Ovary (tissue), 9 donors: ENCODE data around the gene ATXN7. TPM values are rescaled to one million over a fixed set of nuclear protein-coding genes. Genes with fewer than 3 reads are reported as not detected.
A peak's percentile ranks its signal among the peaks of the same experiment; 100 is the strongest.

Source experiments
- DNase-seq, 5 donors: peaks; one replicate each; pipeline ENCODE4 v3.0.0-alpha.2; 2019 to 2020
- H3K27ac ChIP-seq, 2 donors: fragments of 200-600 bp; one replicate each; pipeline versions ENCODE4 v1.5.1 to v1.8.0; 2019 to 2022
- H3K27me3 ChIP-seq: fragments of 200-600 bp; one replicate; pipeline ENCODE4 v1.8.0; 2022
- H3K36me3 ChIP-seq: fragments of 200-600 bp; sonication (generic); one replicate; pipeline ENCODE4 v1.5.1; 2019
- H3K4me1 ChIP-seq: one replicate; pipeline ENCODE4 v1.8.1; 2013; ENCODE audit warnings: mild to moderate bottlenecking, moderate library complexity; ENCODE audit not compliant: insufficient read depth
- H3K4me3 ChIP-seq: fragments of 200-600 bp; sonication (generic); one replicate; pipeline ENCODE4 v1.5.1; 2017
- H3K9me3 ChIP-seq, 2 donors: fragments of 200-600 bp in 1 of 2; sonication (generic) in 1 of 2; one replicate each; pipeline versions ENCODE4 v1.5.1 to v1.8.1; 2013 to 2019; ENCODE audit warnings: mild to moderate bottlenecking in 1 of 2, moderate library complexity in 1 of 2
- CTCF ChIP-seq, 3 donors: fragments of 450-650 bp in 2 of 3; fragments of 200-600 bp in 1 of 3; IDR thresholded peaks; one replicate each; pipeline versions ENCODE4 v1.5.1 to v1.8.0; 2016 to 2022; ENCODE audit warnings: antibody characterized with exemption in 3 of 3, mild to moderate bottlenecking in 1 of 3
- EP300 ChIP-seq: sonication (generic); formaldehyde crosslinking; IDR thresholded peaks from one replicate; pipeline ENCODE4 v1.6.1; 2017; ENCODE audit warnings: antibody characterized with exemption
- POLR2A ChIP-seq: fragments of 450-650 bp; IDR thresholded peaks from one replicate; pipeline ENCODE4 v1.6.1; 2017; ENCODE audit warnings: antibody characterized with exemption, mild to moderate bottlenecking, moderate library complexity
- WGBS, 3 donors: extraction: QIAGEN DNeasy Blood & Tissue Kit in 1 of 3; methylation state at CpG; one replicate each; pipeline versions ENCODE4 v1.1.5 to v1.1.7; 2013 to 2017; 5-methylcytosine and 5-hydroxymethylcytosine counted together
- intact Hi-C, 4 donors: fragments of 100-400 bp; cut with DNase I; formaldehyde crosslinking; loops; one replicate each; pipeline versions ENCODE4 v1.11.0 to v1.15.1; 2022 to 2023
- polyA plus RNA-seq, 2 donors: library from polyadenylated mRNA; stranded (reverse); fragments of 200-250 nt in 1 of 2; fragments of 350-450 nt in 1 of 2; fragmentation: Illumina TruSeq in 1 of 2; extraction: RNeasy Lipid Tissue Mini Kit (QIAGEN cat#74804) in 1 of 2; gene quantifications; one replicate each; pipeline ENCODE4 v1.2.3, GENCODE V29; 2013 to 2014
- total RNA-seq, 7 donors: library from RNA; depleted of rRNA in 2 of 7; stranded (reverse); fragments of >200 nt in 2 of 7; fragmentation: NEBNext Ultra II Directional in 3 of 7; extraction: Animal tissue kit (Norgen Biotek cat#: 25700) in 3 of 7; gene quantifications; one replicate each; pipeline versions ENCODE4 v1.1.0 to v1.2.4, GENCODE V29; 2016 to 2023
- donor health status: DM: no; HTN: no; CAD: no; lungs with moderate emphysema.
- donor health status: DM: no; HTN: no; CAD: no.
- donor health status: Bipolar disorder and iron deficiency.
- donor health status: DM: yes; HTN: yes; CAD: no.
- donor health status: DM: no; HTN: no; CAD: no.
- donor health status: DM: yes; HTN: yes; CAD: no.

The ATXN7 gene
- total and polyA plus RNA-seq, 9 donors, result 4.3 to 47.0 (median 27.7) TPM

- no peak overlapping the region for H3K4me3 ChIP-seq
- H3K27ac ChIP-seq, result no peak overlapping the region
- H3K36me3 ChIP-seq, result no peaks in the 10 kb centered on the region
- no peak for DNase-seq
- intact Hi-C loops, result no loop called here
- TF ChIP-seq CTCF (IDR thresholded peaks at IDR 0.05) (no peak), EP300 (no peak)
- no peaks in the 10 kb centered on the region for H3K9me3 ChIP-seq
- peaks cover 6% of the 10 kb centered on the region for H3K4me1 ChIP-seq
- 76 to 93% (median 93%) methylated on average over 4 of the region's 4 CpGs for WGBS, 3 donors
- no peaks in the 10 kb centered on the region for H3K27me3 ChIP-seq
Observed at GRCh38 chr3:64002233-64002632, 138.6 kb downstream of the ATXN7 start.

- Histone ChIP-seq H3K4me3 (no peak overlapping the region), H3K27ac (no peak overlapping the region), H3K27me3 (no peaks in the 10 kb centered on the region), H3K4me1 (peaks cover 7% of the 10 kb centered on the region), H3K9me3 (no peaks in the 10 kb centered on the region), H3K36me3 (no peaks in the 10 kb centered on the region)
- intact Hi-C loops, result no loop called here
- no peak for DNase-seq
- WGBS, 3 donors, result 55 to 66% (median 61%) methylated on average over 2 of the region's 2 CpGs
- no peak for TF ChIP-seq CTCF (IDR thresholded peaks at IDR 0.05)
- TF ChIP-seq EP300, result no peak
- no peak for TF ChIP-seq POLR2A
Observed at GRCh38 chr3:64003589-64003988, 139.9 kb downstream of the ATXN7 start.

- Histone ChIP-seq H3K27me3 (no peaks in the 10 kb centered on the region), H3K9me3 (no peaks in the 10 kb centered on the region), H3K4me1 (peaks cover 1% of the 10 kb centered on the region), H3K36me3 (no peaks in the 10 kb centered on the region), H3K4me3 (no peak overlapping the region), H3K27ac (peak overlapping the region in 1 of 2 donors; percentile 22)
- no peak for DNase-seq
- intact Hi-C loops, result no loop called here
- 32 to 50% (median 36%) methylated on average over 2 of the region's 2 CpGs for WGBS, 3 donors
- TF ChIP-seq POLR2A (no peak), CTCF (IDR thresholded peaks at IDR 0.05) (no peak), EP300 (no peak)
Observed at GRCh38 chr3:64008017-64008416, 144.3 kb downstream of the ATXN7 start.

- Histone ChIP-seq H3K27me3 (no peaks in the 10 kb centered on the region), H3K36me3 (no peaks in the 10 kb centered on the region), H3K4me3 (no peak overlapping the region), H3K27ac (peak overlapping the region in 1 of 2 donors; percentile 22), H3K4me1 (peaks cover 1% of the 10 kb centered on the region), H3K9me3 (no peaks in the 10 kb centered on the region)
- 49 to 53% (median 51%) methylated on average over 7 of the region's 7 CpGs for WGBS, 3 donors
- DNase-seq, result no peak
- intact Hi-C loops, result no loop called here
- no peak for TF ChIP-seq POLR2A
- TF ChIP-seq CTCF (IDR thresholded peaks at IDR 0.05), result no peak
- no peak for TF ChIP-seq EP300
Observed at GRCh38 chr3:64008487-64009351, 145.1 kb downstream of the ATXN7 start.
